Mesodermal cell (in vitro differentiated cells): ENCODE measurements around the gene CFAP97.
"Not testable (repeated sequence)": the region's sequence is repeated elsewhere in the genome, so short reads cannot be mapped to it uniquely, and the experiment has no call there.

Experiments
- H3K27ac ChIP-seq: 2 replicates; pipeline ENCODE4 v1.7.0; 2013; ENCODE audit warnings: mild to moderate bottlenecking, low read depth, low read length, moderate library complexity; ENCODE audit not compliant: severe bottlenecking
- H3K36me3 ChIP-seq: 2 replicates; pipeline ENCODE4 v1.7.1; 2013; ENCODE audit warnings: mild to moderate bottlenecking, low read length, moderate library complexity; ENCODE audit not compliant: control insufficient read depth, insufficient read depth
- H3K4me1 ChIP-seq: one replicate; pipeline ENCODE4 v1.7.1; 2013; ENCODE audit warnings: mild to moderate bottlenecking, low read length; ENCODE audit not compliant: insufficient read depth, control insufficient read depth, poor library complexity, severe bottlenecking
- H3K4me3 ChIP-seq: 2 replicates; pipeline ENCODE4 v1.7.0; 2013; ENCODE audit warnings: low read length, control low read depth, mild to moderate bottlenecking; ENCODE audit not compliant: insufficient read depth, poor library complexity, severe bottlenecking; ENCODE audit errors: extremely low read depth
- H3K9me3 ChIP-seq: 2 replicates; pipeline ENCODE4 v1.7.1; 2013; ENCODE audit warnings: mild to moderate bottlenecking, low read length, moderate library complexity; ENCODE audit not compliant: control insufficient read depth
- WGBS, 2 experiments: methylation state at CpG; one replicate each; pipeline ENCODE4 v1.1.5; 2013; ENCODE audit warnings: missing lambda C conversion rate in 2 of 2; ENCODE audit not compliant: insufficient coverage in 2 of 2; 5-methylcytosine and 5-hydroxymethylcytosine counted together

CFAP97 gene

DNA sequence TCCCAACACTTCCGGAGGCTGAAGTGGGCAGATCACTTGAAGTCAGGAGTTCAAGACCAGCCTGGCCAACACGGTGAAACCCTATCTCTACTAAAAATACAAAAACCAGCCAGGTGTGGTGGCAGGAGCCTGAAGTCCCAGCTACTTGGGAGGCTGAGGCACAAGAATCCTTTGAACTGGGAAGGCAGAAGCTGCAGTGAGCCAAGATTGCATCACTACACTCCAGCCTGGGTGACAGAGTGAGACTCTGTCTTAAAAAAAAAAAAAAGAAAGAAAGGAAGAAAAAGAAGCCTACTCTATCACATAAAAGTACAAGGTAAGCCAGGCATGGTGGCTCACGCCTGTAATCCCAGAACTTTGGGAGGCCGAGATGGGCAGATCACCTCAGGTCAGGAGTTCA, 5.6 kb downstream of the CFAP97 start:
- not testable (repeated sequence) for H3K9me3 ChIP-seq, H3K4me3 ChIP-seq, H3K4me1 ChIP-seq, H3K36me3 ChIP-seq, H3K27ac ChIP-seq
- WGBS, 2 experiments = 96% methylated on average over 3 of the region's 4 CpGs; no CpG with 5 or more reads in 1 of the 2 experiments

DNA sequence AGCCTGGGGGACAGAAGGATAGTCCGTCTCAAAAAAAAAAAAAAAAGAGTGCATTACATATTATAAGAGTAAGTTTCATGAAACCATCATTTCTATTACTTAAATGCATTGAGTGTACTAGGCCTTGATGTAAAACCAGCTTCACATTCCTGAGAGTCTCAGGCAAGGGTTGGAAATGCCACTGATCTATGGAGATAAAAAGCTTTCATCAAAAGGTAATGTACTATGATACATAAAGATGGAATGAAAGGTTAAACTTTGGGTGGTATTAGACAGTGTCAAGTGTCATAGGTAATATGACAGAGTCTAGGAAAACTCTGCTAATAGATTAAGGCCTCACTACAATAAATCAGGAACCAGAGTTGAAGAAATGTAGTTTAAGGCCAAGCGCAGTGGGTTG, 7.4 kb downstream of the CFAP97 start:
- H3K9me3 ChIP-seq = no peaks in the 10 kb centered on the region
- WGBS, 2 experiments = 100% methylated on average over 1 of the region's 2 CpGs; no CpG with 5 or more reads in 1 of the 2 experiments
- H3K4me1 ChIP-seq = no peaks in the 10 kb centered on the region
- no peak overlapping the region for H3K27ac ChIP-seq
- H3K4me3 ChIP-seq = no peak overlapping the region
- H3K36me3 ChIP-seq = peaks cover 4% of the 10 kb centered on the region

DNA sequence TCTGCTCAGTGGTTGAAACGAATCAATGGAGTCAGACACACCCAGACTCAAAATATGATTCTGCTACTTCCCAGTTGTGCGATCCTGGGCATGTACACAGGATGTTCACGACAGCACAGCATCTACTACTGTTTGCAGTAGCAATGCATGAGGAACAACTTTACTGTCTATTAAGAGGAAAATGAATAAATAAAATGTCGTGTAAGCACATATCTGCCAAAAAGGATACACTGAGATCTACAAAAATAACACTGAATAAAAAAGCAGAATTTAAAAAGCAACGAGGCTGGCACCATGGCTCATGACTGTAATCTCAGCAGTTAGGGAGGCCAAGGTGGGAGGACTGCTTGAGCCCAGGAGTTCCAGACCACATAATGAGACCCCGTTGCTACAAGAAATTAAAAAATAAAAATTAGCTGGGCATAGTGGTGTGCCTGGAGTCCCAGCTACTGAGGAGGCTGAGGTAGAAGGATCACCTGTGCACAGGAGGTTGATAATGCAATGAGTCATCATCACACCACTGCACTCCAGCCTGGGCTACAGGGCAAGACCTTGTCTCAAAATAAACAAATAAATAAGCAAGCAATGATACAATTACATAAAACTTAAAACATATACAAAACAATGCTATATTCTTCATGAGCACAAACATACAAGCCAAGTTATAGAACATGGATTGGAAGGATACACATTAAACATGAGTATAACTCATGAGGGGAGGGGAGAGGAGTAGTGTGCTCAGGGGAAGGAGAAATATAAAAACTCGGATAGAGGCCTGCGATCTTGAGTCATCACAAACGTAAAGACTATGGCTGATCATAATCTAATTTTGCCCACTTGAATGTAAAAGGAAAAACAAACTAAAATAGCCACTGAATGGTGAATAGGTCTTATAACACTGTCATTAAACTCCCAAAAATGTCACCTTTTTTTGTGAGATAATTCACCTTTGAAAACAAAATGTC, 8.6 kb downstream of the CFAP97 start:
- Histone ChIP-seq H3K4me3 (no peak overlapping the region), H3K4me1 (no peaks in the 10 kb centered on the region), H3K36me3 (peaks cover under 1% of the 10 kb centered on the region), H3K9me3 (no peaks in the 10 kb centered on the region), H3K27ac (no peak overlapping the region)
- WGBS, 2 experiments = 83 to 90% methylated on average over 1 to 4 of the region's 9 CpGs

DNA sequence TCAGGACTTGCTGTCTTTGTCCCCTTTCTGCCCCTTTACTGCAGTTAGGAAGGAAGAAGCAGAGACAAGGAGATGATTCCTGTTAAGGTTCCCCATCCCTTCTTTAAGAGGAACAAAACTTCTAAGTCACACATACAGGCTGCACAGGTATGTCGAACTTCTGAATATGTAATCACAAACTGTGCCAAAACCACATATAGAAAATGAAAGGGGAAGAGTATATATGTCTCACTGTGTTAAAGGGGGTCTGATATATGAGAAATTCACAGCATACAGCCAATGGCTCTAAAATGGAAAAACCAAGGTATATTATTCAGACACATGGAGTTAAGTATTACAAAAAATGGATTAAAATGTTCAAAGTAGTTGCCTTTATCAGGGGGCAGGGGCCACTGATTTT, 11.7 kb downstream of the CFAP97 start:
- H3K4me3 ChIP-seq = no peak overlapping the region
- H3K27ac ChIP-seq = no peak overlapping the region
- H3K9me3 ChIP-seq = no peaks in the 10 kb centered on the region
- H3K4me1 ChIP-seq = no peaks in the 10 kb centered on the region
- WGBS, 2 experiments = no CpG with 5 or more reads among the region's 1 CpG
- H3K36me3 ChIP-seq = peaks cover 17% of the 10 kb centered on the region

DNA sequence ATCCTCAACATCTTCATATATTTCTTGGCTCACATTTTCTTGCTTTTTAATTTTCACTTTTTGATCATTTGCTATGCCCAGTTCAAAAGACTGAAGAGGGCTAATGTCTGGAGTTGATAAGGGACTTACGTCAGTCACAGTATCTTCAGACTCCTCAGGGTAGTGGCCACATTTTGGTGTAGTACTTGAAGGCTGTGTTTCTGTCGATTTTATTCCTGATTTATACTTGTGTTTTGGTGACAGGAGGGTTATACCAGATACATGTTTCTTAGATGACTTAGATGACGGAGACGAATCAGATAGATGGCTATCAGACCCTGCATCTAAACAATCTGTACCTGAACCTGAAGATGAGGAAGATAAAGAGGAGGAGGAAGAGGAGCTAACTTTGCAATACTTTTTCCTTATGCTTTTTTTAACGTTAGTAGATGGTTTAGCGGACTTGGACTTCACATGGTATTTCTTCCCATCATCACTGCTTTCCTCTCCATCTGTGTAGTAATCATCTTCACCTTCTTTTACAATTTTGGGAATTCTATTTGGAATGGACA, 13.4 kb downstream of the CFAP97 start:
- WGBS, 2 experiments = 83 to 100% methylated on average over 1 to 3 of the region's 6 CpGs

DNA sequence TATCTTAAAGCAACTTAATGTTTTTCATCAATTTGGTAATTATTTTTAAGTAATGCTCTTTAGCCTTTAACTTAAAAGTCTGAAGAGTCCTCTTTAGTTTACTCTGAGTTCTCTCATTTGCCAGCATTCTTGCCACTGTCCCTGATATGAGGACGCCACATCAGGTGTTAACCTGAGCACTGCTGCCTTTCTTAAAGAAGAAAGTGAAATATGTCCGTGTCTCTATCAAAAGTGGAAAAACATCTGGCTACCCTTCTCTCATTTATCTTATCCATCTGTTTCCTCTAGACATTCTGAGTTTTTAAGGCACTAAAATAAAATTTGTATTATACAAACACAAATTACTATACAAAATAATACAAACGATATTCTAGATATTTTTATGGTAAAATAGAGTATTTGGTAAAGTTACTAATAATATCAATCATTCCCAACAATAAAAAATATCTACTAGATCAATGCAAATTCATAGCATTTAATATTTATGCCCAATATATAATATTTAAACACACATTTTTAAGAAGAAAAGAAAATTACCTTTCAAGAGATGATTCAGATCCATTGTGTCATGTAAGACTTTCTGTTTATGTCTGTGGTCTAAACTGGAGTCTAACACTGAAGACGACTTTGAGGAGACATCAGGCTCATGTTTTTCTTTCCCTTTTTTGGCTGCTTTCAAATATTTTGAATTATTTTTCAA, 14.0 kb downstream of the CFAP97 start:
- H3K9me3 ChIP-seq = no peaks in the 10 kb centered on the region
- H3K27ac ChIP-seq = no peak overlapping the region
- no peaks in the 10 kb centered on the region for H3K4me1 ChIP-seq
- H3K36me3 ChIP-seq = peaks cover 19% of the 10 kb centered on the region
- 91 to 93% methylated on average over 2 to 3 of the region's 4 CpGs for WGBS, 2 experiments
- no peak overlapping the region for H3K4me3 ChIP-seq

More for the DNA sequence above, 13.4 kb downstream of the CFAP97 start:
- H3K36me3 ChIP-seq = peaks cover 19% of the 10 kb centered on the region
- H3K27ac ChIP-seq = no peak overlapping the region
- no peaks in the 10 kb centered on the region for H3K9me3 ChIP-seq
- H3K4me1 ChIP-seq = no peaks in the 10 kb centered on the region
- H3K4me3 ChIP-seq = no peak overlapping the region

DNA sequence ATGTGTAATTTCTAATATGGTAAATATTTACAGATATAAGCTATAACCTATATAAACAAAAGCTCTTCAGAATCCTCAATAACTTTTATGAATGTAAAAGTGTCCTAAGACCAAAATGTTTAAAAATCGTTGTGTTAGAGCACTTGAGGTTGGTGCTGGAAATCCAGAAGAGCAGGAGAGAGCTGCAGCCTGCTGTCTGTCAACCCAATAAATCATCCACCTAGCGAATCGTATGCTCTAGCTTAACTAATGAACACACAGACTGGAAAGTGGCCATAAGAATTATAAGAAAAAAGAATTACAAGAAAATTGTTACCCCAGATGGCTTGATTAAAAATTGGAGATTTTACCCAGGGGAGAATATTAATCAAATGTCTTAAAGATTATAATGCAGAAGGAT, 17.0 kb downstream of the CFAP97 start:
- WGBS, 2 experiments = 100% methylated on average over 1 of the region's 3 CpGs; no CpG with 5 or more reads in 1 of the 2 experiments
- Histone ChIP-seq H3K36me3 (peaks cover 19% of the 10 kb centered on the region), H3K4me1 (no peaks in the 10 kb centered on the region), H3K9me3 (no peaks in the 10 kb centered on the region), H3K27ac (no peak overlapping the region), H3K4me3 (no peak overlapping the region)

DNA sequence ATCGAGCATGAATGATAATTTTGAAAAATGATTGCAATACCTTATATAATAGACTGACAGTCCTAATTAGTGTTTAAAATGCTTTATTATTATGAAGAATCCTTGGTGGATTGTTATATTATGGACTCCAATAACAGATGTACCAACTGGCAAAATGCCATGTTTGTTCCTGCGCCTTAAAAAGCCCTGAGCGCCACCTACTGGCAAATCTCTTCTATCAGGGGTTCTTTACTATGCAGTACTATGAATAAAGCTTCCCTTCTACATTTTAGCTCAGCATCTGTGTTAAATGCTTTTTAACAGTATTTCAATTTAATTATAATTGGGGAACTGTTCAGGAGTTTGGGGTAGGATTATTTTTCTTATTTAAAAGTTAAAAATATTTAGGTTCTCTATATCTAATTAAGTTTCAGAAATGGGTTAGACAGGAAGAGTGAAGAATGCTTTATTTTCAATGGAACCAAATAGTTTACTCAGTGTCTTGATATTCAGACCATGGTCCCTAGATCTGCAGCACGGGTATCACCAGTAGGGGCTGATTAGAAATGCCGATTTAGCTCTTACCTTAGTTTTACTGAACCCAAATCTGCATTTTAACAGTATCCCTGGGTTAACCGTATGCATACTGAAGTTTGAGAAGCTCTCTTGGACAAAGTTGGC, 20.0 kb downstream of the CFAP97 start:
- 60 to 65% methylated on average over 3 of the region's 6 CpGs for WGBS, 2 experiments
- Histone ChIP-seq H3K4me1 (no peaks in the 10 kb centered on the region), H3K36me3 (peaks cover 12% of the 10 kb centered on the region), H3K27ac (no peak overlapping the region), H3K4me3 (no peak overlapping the region), H3K9me3 (no peaks in the 10 kb centered on the region)

DNA sequence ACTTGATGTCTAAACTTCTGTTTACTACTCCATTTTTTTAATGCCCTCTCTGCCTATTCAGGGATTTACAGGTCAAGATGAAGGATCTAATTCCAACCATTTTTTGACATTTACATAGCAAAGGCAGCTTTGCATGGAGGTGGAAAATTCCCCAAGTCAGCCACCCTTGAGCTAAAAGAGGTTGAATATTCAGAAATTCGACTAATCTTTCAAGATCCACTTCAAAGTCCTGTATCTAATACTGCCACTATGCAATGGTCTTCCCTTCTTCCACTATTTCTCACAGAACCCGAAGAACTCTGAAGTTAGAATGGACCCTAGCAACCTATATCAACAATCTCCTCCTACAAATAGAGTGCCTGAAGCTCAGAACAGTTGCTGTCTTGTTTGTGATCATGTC, 21.6 kb downstream of the CFAP97 start:
- no peaks in the 10 kb centered on the region for H3K4me1 ChIP-seq
- H3K36me3 ChIP-seq = peaks cover 4% of the 10 kb centered on the region
- no peak overlapping the region for H3K4me3 ChIP-seq
- no peak overlapping the region for H3K27ac ChIP-seq
- no peaks in the 10 kb centered on the region for H3K9me3 ChIP-seq
- WGBS, 2 experiments = 20 to 52% methylated on average over 2 of the region's 2 CpGs

DNA sequence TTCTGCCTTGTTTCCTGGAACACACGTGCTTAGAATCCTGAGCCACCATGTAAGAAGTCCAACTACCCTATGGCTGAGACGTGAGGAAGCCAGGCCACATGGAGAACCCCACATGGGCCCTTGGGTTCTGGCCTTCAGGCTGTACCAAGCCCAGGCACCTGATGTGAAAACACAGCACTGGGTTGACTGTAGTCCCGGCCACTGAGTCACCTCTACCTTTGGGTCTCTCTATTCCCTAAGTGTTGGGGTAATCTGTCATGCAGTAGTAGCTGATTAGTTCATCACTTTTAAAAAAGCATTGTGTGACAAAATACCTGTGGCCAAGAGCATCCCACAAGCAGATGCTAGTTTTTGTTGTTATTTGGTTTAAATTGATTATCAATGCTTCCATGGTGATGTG, 24.3 kb downstream of the CFAP97 start:
- WGBS, 2 experiments = 94 to 96% methylated on average over 2 of the region's 3 CpGs
- Histone ChIP-seq H3K9me3 (no peaks in the 10 kb centered on the region), H3K36me3 (peaks cover 14% of the 10 kb centered on the region), H3K4me1 (no peaks in the 10 kb centered on the region), H3K4me3 (no peak overlapping the region), H3K27ac (no peak overlapping the region)
